ENCODE data around the gene STAT6.

- TF ChIP-seq CTCF (IDR thresholded peaks at IDR 0.05; ENCODE audit: low read depth, low read length, poor library complexity, severe bottlenecking), result no peak
- TF ChIP-seq EZH2phosphoT487 (IDR thresholded peaks at IDR 0.05; ENCODE audit: borderline replicate concordance, low read length), result no peak
Observed at GRCh38 chr12:57092529-57092862, 18.7 kb downstream of the STAT6 start.

Data from DOHH2 (cell line).